ENCODE results near the gene ACBD4.

Gene ACBD4

GRCh38 chr17:45160447-45161287, 25.2 kb downstream of the ACBD4 start:
- no peak for FAIRE-seq

DNA sequence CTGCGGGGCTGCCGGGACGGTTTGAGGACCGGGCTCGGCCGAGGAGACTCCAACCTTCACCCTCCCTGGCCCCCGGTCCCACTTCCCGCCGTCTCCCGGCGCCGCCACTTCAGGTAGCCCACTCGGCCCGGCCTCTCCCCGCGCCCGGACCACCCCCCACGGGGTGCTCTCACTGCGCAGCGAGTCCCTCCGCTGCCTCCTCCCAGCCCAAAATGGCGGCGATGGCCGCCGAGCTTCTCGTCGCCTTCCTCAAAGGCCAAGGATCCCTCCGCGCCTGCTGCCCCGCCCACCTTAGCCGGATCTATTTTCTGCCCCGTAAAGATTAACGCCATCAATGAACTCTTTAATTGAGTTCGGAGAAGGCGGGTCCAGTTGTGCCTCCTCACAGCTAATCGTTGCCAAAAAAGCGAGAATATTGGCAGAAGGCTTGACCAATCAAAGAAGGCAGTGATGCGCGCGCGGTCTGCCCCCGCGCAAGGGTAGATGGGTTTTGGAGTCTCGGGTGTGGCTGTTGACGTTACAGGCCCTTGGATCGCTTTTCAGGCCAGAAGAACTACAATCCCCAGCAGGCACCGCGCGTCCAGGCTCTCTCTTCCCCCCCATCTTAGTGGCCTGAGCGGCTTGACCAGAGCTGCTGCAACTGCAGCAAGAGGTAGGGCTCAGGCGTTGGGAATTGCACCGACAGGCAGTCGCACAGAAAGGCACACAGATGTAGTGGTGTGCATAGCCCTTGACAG, 26.0 kb downstream of the ACBD4 start, which contains the start of gene HEXIM2:
Gene HEXIM2, plus strand, starts transcription at position 588 of the 737 bp plus-strand sequence. CDS start 919 bp downstream, outside the sequence.
- FAIRE-seq = peak; percentile 91

GRCh38 chr17:45162025-45162687, 26.7 kb downstream of the ACBD4 start:
- FAIRE-seq = no peak

DNA sequence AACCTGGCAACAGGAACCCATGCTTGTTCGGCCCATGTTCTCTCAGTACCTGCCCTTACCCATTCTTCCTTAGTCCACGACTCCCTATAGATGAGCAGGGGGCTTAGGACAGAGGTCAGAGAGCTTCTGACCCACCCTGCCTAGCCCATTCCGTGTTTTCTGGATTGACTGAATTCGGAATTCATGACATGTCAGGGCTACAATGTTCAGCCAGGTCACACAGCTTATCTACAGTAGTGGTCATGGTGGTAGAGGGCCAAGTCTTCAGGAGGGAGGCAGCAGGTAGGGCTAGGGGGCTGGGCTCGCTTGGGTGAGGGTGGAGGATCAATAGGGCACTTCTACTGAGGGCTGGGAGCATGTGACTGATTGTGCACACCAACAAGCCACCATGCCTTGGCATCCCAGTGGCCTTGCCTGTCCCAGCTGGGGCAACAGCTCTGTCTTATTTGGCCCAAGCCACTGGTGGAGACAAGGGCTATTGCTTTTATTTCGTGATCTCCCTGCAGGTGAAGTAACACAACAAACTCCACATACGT, 29.3 kb downstream of the ACBD4 start:
- FAIRE-seq = no peak

- no peak for FAIRE-seq
These were observed 33.7 kb downstream of the ACBD4 start for GRCh38 chr17:45168991-45169752.

DNA sequence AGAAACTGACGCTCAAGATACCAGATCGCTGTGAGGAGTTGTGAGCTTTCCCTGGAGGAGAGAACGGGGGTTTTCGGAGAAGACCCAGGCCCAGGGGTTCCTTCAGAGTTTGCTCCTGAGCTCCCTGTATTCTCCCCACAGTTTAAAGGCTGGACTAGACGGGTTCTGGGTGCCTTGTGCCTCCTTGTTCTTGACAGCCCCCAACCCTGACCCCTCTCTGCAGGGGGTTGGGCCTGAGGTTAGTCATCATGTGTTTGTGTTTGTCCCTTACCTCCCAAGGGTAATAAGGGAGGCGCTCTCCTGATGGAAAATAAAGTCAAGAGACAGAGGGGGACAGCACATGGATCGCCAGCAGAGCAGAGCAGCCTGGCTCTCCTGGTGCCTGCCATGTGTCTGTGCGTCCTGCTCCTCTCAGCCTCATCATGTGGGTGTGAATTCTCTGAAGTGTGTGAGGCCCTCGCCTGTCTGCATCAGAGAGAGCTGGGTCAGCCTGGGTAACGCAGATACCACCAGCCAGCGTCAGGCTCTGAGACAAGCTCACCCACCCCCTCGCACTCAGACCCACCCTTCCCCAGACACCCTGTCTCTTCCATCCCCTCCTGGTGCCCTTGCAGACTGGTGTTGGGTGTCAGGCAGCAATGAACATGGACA, 34.9 kb downstream of the ACBD4 start:
- no peak for FAIRE-seq

DNA sequence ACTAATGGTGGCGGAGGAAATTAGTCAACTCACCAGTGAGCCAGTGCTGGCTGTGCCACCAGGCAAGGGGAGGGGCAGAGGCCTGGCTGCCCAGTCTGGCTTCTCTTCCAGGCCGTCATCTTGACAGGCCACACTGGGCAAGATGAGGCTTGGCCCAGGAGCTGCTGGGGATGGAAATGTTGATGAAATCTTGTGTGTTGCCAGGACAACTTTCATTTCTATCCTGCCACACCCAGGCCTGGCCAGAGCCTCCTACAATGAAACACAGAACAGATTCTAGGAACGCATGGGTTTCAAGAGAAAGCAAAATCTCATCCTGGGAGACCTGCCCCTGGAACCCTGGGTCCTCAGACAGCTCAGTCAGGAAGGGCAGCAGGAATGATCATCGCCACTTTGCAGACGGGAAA, 35.4 kb downstream of the ACBD4 start:
- FAIRE-seq = no peak

GRCh38 chr17:45171338-45172231, 36.1 kb downstream of the ACBD4 start:
- FAIRE-seq = no peak

DNA sequence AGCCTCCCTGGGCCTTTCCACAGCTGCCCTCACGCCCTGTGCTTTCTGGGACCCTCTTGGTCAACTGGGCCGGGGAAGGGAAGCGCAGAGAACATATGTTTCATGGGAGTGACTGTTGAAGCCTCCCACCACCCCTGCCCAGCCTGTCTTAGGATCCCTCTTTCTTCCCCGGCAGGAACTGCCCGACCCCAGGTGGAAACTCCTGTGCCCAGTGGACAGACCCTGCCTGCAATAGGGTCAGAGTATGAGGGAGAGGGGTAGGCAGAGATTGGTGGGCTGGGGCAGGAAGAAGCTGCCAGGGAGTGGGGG, 36.7 kb downstream of the ACBD4 start:
- FAIRE-seq = no peak

DNA sequence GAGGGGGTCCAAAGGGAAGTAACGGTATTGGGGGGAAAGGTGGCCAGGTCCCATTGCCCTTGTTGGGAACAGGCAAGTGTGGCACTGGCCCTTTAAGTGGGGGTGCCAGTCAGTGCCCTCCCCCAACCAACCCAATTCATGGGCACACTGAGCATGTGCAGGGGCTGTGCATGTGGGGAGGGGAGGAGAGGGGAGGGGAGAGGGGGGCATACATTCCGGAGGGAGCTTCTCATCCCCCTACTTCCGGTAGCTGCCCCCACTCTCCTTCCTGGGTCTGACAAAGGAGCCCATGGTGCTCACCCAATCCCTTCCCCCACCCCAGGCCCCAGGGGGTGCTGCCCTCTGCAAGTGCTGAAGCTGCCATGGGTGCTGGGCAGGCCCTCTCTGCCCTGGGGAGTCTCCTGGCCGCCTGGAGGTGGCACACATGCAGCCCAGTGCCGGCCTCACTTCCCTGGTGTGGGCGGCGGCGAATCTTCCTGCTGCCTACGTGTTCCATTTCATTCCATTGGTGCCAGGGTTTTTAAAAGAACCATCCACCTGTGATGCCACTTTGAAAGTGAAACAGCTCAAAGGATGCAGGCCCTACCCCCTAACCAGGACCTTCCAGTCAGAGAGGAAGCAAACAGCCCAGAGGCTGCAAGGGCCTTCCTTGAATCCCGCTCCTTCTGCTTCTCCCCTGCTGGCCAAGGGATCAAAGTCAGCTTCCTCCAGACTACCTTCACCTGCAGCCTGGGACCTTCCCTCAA, 37.2 kb downstream of the ACBD4 start:
- no peak for FAIRE-seq

DNA sequence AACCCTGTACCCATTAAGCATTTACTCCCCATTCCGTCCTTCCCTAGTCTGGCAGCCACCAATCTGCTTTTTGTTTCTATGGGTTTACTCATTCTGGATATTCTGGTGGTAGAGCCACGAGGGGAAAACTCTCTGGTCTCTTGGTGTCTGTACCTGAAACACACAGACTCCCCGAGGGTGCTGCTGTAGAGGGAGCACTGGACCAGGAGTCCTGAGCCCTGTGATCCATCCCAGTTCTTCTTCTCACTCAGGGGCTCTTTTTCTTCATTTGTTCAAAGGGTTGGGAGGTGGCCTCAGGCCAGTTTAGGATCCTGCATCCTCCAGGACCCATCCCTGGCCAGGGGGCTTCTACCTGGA, 40.2 kb downstream of the ACBD4 start:
- FAIRE-seq = no peak

GRCh38 chr17:45177563-45177962, 42.1 kb downstream of the ACBD4 start:
- FAIRE-seq = no peak

- no peak for FAIRE-seq
These were observed 48.7 kb downstream of the ACBD4 start for GRCh38 chr17:45184144-45184543.

DNA sequence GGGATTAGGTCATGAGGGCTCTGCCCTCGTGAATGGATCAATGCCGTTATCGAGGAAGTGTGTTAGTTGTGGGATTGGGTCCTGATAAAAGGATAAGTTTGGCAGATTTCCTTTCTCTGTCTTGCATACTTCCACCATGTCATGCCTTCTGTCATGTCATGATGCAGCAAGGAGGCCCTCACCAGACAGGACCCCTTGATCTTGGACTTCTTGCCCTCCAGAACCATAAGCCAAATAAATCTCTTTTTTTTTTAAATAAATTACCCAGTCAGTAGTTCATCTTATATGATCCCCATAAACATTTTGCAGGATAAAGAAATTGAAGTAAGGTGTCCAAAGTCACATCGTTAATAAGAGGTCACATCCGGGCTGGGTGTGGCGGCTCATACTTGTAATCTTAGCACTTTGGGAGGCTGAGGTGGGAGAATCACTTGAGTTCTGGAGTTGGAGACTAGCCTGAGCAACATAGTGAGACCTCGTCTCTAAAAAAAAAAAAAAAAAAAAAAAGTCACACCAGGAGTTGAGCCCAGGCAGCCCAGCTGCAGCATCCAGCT, 51.4 kb downstream of the ACBD4 start:
- no peak for FAIRE-seq

DNA sequence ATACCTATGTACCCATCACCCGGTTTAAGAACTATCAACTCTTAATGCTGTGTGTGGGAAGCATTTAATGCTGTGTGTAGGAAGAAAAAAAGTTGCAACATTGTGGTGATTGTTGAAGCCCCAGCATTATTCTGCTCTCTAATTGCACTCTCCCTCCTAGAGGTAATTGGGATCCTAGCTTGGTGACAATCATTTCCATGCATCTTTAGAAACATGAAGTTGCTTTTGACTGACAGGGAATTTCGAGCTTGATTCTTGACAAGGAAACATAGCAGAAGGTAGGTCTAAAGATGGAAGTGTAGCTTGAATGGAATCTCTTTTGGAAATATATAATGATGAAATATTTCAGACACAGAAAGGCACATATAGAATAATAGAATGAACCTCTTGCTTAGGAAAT, 53.5 kb downstream of the ACBD4 start:
- FAIRE-seq = no peak

DNA sequence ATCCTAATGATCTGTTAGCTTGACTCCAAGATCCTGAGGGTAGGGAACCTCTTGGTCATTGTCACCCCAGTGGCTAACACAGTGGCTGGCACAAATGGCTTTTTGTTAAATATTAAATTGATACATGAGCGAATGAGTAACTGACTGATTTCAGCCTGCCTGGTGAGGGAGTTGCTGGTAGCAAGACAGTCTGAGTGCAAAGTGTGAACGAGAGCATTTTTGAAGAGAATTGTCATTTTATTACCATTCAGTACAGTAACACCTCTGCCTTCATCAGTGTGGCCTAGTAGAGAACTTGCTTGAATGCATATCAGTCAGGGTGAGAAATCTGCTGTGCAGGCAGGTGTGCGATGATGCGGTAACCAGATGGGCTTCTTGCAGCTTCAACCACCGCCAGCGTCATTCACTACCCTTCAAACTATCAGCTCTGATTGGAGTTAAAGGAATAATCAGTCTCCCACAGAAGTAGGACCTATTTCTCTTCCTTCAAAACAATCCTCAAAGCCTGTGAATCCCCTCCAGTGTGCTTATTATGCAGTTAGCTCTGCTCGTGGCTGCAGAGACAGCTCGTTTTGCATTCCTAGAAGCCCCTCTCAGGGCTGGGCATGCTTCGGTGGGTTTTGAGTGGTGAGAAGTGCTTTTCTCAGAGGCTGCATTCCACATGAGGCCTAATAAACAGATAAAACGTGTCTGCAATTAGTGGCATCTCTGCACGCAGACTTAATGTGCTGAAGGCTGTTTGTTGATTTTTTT, 55.2 kb downstream of the ACBD4 start:
- no peak for FAIRE-seq

Data from colon (tissue), 2 donors.